GM20000 (cell line): ENCODE measurements around the gene FLNB.

Source experiments
- DNase-seq: peaks from one replicate; pipeline ENCODE4 v3.0.0; 2012; ENCODE audit warnings: low spot score
- CTCF ChIP-seq: IDR thresholded peaks from 2 replicates; pipeline ENCODE4 v1.5.1; 2012; ENCODE audit warnings: mild to moderate bottlenecking, control low read depth; ENCODE audit errors: extremely low read depth, missing control alignments

FLNB gene

GRCh38 chr3:58098531-58098930 lies 90.3 kb downstream of the FLNB start:
- DNase-seq = no peak
- TF ChIP-seq CTCF = no peak

- DNase-seq = no peak
- TF ChIP-seq CTCF = no peak
Measured at GRCh38 chr3:58099865-58100264, 91.6 kb downstream of the FLNB start.

- no peak for TF ChIP-seq CTCF
- DNase-seq = no peak
Measured at GRCh38 chr3:58101499-58102389, 93.5 kb downstream of the FLNB start.

- DNase-seq = no peak
- no peak for TF ChIP-seq CTCF
Measured at GRCh38 chr3:58102390-58102750, 94.1 kb downstream of the FLNB start.

- no peak for DNase-seq
- no peak for TF ChIP-seq CTCF
Measured at GRCh38 chr3:58102976-58103451, 94.8 kb downstream of the FLNB start.

GRCh38 chr3:58104151-58104550 lies 95.9 kb downstream of the FLNB start:
- DNase-seq = no peak
- TF ChIP-seq CTCF = no peak

- DNase-seq = no peak
- no peak for TF ChIP-seq CTCF
Measured at GRCh38 chr3:58104712-58105111, 96.5 kb downstream of the FLNB start.
